ENCODE data around the gene PCSK5. TPM values are rescaled to one million over a fixed set of nuclear protein-coding genes. Genes with fewer than 3 reads are reported as not detected.

Gene PCSK5
- total RNA-seq, 1 donor from 2014 or later, result 24.5 TPM

DNA sequence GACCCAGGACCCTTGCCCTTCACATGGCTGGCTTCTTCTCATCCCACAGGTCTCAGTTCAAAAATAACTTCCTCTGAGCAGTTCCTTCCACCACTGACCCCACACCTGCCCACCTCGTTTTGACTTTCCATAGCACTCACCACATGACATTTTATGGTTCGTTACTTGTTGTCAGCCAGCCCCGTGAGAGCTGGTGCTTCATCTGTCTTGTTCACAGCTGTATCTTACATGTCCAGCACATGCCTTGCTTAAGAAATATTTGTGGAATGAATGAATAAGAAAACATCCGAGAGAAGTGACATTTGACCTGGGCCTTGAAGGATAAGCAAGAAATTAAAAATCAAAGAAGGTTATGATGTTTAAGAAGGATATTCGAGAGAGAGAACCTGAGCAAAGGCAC is 309.8 kb downstream of the PCSK5 start:
- no peak for DNase-seq

DNA sequence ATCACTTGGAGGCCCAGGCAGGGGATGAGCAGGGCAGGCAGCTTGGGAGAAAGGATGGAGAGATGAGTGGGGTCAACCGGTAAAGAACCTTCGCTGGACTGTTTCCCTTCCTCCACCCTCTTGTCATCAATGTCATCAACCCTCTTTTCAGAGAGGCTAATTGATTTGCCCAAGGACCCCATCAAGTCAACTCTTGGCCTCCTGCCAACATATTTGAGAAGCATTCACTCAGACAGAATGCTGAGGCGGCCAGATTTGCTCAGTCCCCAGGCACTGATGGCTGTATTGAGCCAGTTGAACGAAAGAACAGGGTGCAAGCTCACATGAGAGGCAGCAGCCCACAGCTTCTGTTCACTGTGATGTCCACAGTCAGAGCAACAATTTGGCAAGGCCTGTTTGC is 310.3 kb downstream of the PCSK5 start:
- no peak for DNase-seq

DNA sequence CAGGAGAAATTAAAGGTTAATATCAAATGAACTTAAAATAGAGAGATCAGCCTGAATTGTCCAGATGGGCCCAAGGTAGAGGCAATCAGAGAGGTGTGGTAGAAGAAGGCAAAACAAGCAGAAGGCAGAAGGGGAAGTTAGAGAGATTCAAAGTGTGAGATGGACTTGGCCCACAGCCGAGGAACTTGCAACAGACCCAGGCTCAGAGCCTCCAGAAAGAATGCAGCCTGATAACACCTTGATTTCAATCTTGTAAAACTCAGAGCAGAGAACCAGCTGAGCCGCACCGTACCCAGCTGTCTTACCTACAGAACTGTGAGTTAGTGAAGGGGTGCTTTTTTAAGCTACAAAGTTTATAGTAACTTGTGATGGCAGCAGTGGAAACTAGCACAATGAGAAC is 312.9 kb downstream of the PCSK5 start:
- no peak for DNase-seq

DNA sequence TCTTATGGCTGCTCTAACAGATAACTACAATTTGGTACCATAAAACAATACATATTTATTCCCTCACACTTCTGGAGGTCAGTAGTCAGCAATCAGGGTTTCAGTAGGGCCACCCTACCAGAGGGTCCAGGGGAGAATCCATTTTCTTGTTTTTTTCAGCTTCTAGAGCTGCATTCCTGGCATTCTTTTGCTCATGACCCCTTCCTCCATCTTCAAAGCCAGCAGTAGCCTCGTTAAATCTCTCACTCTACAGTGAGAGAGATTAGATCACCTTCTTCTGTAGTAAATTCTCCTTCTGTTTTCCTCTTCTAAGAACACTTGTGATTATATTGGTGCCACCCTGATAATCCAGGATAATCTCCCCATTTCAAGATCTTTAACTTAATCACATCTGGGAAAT is 316.3 kb downstream of the PCSK5 start:
- no peak for DNase-seq

DNA sequence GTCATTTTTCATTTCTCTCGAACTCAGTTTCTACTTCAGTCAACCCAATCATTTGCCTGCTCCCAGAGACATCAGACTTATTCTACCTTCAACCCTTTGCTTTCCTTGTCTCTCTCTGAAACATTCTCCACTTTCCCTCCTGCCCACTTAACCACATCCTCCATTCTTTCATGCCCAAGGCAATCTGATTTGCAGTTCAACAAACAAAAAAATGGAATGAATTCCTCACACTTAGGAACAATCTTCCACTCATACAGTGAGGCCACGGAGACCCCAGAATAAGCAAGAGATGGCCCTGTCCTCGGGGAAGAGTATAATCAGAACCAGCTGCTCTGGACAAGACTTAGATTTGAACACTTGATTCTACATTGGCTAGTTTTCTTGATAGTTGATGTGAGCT is 323.3 kb downstream of the PCSK5 start:
- no peak for DNase-seq

DNA sequence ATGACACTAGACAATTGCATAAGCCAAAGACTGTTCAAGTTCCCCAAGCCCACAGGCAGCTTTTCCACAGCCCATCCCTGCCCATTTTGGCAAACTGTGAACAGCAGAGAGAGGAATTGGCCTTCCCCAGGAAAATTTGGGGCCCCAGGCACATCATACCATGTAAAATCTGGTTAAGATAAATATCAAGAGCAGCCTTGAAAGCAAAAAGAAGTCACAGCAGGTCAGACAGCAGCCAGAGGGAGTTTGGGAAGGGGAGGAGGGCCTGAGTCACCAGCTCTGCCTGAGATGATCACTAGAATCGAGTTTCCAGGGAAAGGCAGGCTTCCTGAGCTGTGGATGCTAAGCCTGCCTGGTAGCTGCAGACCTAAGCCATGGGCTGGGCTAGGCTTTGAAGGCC is 324.6 kb downstream of the PCSK5 start:
- DNase-seq, result no peak

DNA sequence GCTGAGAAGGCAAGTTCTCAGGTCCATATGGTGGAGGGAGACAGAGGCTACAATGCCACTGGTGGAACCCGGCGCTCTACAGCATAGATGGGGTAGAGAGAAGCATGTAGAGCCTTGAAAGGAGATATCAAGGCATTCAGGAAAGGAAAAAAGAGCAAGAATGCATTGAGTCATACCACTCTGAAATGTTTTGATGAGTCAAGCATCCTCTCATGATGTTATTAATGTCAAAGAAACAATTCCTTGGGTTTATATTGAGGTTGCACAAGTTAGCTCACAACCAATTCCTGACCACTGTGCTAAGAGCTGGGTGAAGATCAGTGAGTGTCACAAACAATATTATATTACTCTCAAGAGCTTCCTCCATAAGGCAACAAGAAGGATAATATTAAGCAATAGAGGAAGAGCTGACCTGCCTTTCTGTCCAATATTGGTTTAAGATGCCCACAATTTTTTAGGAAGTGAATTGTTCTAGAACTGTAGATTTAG is 325.7 kb downstream of the PCSK5 start:
- DNase-seq, result no peak

DNA sequence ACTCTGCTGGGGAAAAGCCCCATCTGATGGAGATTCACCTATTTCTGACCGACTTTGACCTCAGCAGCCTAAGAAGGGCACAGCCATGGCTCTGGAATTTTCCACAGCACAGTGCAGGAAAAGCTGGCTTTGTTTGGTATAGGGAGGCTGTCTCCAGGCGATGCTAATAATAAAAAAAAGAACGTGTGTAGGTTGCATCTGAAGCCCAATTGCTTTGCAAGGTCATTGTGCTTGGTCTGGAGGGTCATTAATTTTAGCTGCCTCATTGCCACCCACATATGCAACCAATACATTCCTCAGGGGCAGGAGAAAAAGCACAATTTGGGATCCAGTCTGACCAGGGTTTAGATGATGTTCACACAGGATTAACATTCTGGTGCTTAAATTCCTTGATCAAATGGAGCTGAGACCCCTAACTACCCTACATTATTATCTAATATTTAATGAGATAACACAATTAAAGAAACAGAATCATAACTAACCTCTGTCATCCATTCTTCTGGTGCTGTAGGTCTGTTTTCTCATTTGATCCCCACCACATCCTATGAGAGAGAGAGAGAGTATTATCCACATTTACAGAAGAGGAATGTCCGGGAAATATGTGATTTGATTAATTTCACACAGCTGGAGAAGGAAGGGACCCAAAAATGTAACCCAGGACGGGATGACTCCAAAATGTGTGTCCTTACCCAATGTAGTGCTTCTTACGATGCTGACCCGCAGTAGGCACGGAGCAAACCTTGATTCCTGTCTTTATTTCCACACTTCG is 327.8 kb downstream of the PCSK5 start:
- DNase-seq, result no peak

DNA sequence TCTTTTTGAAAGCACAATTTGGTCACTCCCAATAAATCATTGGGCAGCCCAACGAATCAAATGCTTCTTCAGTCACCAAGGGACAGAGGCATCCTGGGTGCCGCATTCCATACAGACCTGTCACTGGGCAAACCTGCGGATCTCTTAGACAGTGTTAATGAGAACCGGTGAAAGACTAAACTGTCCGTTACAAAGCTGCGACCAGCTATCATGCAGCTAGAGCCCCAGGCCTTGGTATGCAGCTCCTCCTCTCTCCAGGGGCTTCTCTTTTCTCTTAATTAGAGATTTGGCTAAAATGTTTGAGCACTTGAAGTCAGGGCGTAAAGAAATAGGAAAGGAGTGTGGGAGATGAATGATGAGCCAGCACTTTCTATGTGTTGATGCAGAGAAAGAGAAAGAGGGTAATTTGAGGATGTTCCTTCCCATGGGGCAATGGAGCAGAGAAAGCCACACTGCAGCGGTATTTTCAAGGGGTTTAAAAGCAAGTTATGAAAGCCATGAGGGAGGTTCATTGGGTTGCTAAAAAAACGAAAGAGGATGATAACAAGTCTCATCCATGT is 328.5 kb downstream of the PCSK5 start:
- no peak for DNase-seq

DNA sequence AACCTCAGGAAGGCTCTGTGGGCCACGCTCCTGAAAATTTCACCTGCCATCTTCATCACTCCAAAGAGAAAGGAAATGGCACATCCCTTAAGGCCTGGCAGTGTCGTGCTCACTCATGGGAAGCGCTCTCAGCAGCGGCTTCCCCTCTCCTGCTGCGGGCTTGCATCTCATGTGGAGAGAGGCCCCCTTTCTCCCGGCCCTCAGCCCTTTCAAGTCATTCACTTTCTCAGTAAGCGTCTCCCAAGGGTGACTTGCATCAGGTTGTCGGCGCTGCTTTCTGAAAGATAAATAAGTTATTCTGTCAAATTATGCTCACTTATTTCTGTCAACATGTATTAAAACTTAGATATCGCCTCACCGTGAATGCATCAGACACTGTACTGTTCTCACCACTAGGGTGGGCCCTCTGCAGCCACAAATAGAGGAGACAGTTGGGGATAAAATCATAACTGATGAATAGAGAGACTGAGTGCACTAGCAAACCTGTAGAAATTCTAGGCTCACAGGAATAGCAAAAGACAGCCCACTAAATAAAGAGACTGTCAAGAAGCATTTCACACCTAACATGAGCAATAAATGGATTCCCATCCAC is 329.2 kb downstream of the PCSK5 start:
- no peak for DNase-seq

DNA sequence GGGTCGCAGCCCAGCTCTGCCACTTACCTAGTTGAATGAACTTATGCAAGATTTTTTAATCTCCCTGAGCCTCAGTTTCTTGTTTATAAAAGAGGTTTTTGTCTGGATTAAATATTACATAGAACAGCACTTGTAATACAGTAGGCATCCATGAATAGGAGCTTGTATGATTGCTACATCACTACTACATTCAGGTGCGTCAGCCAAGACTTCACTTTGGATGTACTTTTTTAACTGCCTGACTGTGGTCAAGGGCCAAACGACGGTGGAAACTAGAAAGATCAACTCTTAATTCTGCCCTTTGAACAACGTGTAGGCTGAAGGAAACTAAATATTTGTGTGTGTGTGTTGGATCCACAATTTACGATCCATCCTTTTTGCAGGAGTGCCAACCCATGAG is 330.9 kb downstream of the PCSK5 start:
- no peak for DNase-seq

DNA sequence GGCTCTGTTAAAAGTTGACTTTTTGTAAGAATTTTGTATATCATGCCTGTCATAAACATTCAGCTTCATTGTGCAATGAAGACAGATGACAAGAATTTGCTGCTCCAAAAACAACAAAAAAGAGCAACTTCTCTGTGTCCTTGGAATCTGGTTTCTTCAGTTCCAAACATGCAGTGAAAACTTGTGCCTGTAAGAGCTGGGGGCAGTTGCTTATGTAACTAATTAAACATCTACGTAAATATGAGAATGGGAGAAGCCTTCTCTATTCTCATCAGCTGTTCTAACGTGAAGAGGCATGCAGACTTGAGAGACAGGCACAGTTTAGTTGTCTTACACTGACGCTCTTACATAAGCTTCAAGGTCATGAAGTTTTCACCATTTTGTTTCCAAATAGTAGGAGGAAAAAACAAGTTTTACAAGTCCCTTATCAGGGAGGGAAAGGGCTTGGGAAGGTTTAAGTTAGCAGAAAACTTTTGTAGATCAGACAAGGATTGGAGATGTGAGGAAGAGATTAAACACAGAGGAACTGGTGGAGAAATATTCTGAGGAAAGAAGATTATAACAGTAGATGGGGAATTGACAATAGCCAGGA is 333.4 kb downstream of the PCSK5 start:
- DNase-seq, result peak; percentile 73

DNA sequence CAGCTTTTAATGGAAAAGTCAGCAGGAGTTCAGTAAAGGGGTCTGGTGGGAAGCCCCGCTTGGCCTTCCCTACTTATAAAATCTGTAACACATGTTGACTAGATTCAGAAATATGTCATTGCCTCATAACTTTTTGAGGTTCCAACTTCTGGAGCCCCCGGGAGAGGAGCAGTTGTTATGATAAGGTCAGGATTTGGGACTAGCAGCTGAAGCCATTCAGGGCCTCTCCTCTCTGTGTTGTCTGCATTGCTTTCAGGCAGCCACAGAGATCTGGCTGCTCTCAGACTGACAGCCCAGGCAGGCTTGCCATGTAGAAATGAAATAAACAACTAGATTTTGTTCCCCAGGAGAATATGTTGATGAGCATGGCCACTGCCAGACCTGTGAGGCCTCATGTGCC is 336.7 kb downstream of the PCSK5 start:
- peak; percentile 50 for DNase-seq

DNA sequence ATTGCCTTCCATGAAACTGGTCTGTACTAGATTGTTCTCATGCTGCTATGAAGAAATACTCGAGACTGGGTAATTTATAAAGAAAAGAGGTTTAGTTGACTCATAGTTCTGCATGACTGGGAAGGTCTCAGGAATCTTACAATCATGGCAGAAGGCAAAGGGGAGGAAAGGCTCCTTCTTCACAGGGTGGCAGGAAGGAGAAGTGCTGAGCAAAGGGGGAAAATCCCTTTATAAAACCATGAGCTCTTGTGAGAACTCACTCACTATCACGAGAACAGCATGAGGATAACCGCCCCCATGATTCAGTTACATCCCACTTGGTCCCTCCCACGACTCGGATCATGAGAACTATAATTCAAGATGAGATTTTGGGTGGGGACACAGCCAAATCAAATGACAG is 340.5 kb downstream of the PCSK5 start:
- no peak for DNase-seq

DNA sequence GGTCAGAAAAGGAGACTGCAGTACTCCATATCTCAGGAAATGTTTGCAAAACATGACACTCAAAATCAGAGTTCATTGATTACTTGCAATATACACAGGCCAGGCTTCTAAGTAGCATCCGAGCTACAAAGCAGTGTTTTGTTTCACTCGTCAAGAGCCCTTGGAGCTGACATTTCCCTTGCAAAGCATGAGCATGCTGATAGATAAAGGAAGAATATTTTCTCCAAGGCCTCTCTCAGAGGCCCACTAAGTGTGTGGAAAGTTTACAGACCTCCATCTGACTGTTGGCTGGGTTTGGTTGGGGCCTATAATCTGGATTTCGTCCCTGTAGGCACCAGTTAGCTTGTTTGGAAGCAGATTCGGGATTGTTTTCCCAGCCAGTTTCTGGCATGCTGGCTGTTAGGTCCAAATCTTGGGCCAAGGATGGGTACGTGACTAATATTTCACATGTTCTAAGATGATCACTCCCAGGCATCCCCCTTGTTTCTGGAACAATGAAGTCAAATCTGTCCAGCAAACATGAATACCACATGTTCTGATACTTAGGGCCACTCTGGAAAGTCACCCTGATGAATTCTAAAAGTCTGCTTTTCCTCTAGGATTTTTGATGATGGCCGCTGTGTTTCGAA is 342.5 kb downstream of the PCSK5 start:
- peak; percentile 73 for DNase-seq

DNA sequence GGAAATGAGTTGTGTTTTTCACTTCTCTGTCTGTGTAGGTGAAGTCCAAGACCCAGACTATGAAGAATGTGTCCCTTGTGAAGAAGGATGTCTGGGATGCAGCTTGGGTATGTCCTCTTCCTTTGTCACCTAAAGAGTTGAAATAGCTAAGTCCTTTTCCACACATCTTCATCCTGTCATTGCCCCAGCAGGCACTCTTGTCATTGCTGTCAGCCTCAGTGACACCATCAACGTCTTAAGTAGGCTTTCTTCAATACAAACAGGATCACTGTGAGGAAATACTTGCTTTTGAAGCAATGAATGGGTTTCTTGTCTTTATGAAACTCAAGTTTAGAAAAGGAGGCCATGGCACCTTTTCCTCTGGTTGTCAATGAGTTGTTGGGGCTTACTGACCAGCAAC is 350.1 kb downstream of the PCSK5 start:
- no peak for DNase-seq

DNA sequence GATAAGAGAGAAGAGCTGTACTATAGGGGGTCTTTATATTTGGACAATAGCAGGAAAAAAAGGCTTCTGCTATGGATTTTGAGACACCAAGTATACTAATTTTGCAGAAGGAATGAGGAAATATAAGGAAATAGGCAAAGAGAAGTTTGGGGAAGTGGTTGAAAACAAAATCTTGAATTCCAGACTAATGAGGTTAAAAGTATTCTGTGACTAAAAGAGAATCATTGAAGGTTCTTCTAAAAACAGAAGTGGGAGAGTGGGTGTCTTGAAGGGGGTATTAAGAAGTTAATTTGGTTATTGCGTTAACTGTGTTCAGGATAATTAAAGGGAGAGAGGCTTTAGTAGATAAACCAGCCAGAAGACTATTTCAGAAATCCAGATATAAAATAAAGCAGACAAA is 355.0 kb downstream of the PCSK5 start:
- no peak for DNase-seq

DNA sequence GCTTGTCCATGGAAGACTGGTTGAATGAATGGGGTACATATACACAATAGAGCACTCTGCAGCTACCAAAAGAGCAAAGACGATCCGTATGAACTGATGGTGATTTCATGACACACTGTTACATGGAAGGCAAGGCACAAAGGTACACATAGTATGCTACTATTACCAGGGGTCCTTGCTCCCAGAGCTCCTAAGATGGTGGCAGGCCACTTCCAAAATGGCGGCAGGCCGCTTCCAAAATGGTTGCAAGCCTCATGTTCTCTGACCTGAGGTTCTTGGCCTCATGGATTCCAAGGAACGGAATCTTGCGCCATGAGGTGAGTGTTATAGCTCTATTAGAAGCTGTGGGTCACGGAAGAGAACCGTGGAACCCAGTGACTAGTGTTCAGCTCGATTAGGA is 356.2 kb downstream of the PCSK5 start:
- no peak for DNase-seq

DNA sequence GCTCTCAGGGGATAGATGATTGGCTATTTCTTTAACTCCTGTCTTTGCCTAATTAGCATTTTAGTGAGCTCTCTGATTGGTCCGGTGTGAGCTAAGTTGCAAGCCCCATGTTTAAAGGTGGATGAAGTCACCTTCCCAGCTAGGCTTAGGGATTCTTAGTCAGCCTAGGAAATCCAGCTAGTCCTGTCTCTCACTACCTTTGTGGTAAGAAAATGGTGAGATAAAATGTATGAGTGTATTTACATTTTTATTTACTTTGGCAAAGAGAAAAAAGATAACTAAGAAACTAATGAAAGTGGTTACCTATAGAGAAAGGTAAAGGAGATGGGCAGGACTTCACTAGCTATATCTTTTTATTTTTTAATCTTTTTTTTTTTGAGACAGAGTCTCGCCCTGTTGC is 357.0 kb downstream of the PCSK5 start:
- DNase-seq, result no peak

DNA sequence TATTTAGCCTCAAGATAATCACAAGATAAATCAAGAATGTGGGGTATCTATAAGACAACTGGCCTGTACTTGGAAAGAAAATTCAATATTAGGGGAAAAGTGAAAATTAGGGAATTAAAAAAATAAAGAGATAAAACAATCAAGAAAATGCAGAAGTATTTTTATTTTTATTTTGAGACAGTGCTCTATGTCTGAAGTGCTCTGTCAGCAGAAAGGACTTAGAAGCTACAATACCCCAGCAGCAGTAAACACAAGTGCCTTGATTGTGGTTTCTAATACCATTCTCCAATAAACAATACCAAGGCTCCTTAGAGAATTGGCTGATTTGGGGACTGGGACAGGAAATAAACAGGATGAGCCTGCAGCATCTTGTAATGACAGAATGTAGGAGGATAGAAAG is 358.8 kb downstream of the PCSK5 start:
- DNase-seq, result no peak

DNA sequence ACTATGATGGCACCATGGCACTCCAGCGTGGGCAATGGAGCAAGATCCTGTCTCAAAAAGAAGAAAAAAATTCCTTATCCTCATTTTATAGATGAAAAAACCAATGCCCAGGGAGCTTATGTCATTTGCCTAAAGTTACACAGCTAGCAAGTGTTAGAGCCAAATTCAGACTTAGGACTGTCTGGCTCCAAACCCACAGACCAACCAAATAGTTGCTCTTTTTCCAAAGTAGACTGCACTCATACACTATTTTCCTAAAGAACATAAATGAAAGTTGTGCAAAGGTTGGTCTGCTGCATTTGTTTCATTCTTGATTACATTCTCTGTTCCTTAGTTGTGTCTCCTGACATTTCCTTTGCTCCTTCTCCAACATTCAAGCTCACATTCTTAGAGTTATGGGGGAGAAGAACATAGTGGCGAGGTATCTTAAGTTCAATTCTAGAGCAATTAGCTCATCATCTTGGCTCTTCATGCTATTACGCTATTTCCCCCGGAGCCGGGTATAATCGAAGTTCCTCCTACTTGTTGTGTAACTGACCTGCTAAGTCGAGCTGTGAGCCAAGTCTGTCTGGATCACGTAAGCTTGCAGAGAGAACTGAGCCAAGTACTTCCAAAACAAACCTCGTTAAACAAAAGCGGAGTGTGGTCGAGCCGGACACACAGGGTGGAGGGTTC is 365.4 kb downstream of the PCSK5 start:
- peak; percentile 91 for DNase-seq

DNA sequence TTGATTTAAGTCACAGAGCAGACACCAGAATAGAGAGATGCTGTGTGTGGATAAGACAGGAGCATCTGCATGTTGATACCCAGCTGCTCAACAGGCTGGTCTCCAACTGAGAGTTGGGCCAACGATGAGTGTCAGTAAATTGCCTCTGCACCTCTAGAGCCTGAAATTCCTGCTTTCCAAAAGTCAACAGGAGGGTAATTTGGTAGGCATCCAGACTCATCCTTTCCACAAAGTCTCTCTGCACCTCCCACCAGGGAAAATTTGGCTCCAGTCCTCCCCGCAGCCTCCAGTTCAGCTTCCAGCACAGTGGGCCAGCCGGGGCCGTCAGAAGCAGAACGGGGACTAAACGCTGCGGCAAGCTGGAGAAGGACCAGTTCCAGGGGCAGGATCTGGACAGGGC is 366.8 kb downstream of the PCSK5 start:
- DNase-seq, result no peak
